Esophagus squamous epithelium (tissue), 5 donors: ENCODE measurements around the gene HHATL. TPM values are rescaled to one million over a fixed set of nuclear protein-coding genes. Genes with fewer than 3 reads are reported as not detected.

ENCODE experiments used
- DNase-seq: peaks from one replicate; lab custom pipeline; 2025; lab: John Stamatoyannopoulos, UW
- H3K27ac ChIP-seq, 4 donors: fragments of 200-600 bp; sonication (generic); one replicate each; pipeline ENCODE4 v1.5.1; 2016 to 2019; ENCODE audit warnings: mild to moderate bottlenecking in 1 of 4
- H3K27me3 ChIP-seq, 4 donors: fragments of 200-600 bp; sonication (generic); 1 replicate in 3 of 4; 2 replicates in 1 of 4; pipeline versions ENCODE4 v1.5.1 to v1.6.0; 2017 to 2021; ENCODE audit warnings: antibody characterized with exemption in 1 of 4
- H3K36me3 ChIP-seq, 3 donors: fragments of 200-600 bp; sonication (generic); one replicate each; pipeline ENCODE4 v1.5.1; 2016 to 2019
- H3K4me1 ChIP-seq, 3 donors: fragments of 200-600 bp; sonication (generic); one replicate each; pipeline ENCODE4 v1.5.1; 2017 to 2019
- H3K4me3 ChIP-seq, 4 donors: fragments of 200-600 bp; sonication (generic); 1 replicate in 3 of 4; 2 replicates in 1 of 4; pipeline ENCODE4 v1.5.1; 2016 to 2019; ENCODE audit warnings: mild to moderate bottlenecking in 2 of 4, moderate library complexity in 1 of 4
- H3K9me3 ChIP-seq, 3 donors: fragments of 200-600 bp; sonication (generic); one replicate each; pipeline ENCODE4 v1.5.1; 2016 to 2019
- POLR2A ChIP-seq, 4 donors: fragments of 450-650 bp; IDR thresholded peaks; one replicate each; pipeline ENCODE4 v1.6.1; 2017; ENCODE audit warnings: antibody characterized with exemption in 4 of 4, mild to moderate bottlenecking in 4 of 4, moderate library complexity in 3 of 4
- WGBS, 2 donors: methylation state at CpG; one replicate each; pipeline ENCODE4 v1.1.5; 2018; 5-methylcytosine and 5-hydroxymethylcytosine counted together
- intact Hi-C: fragments of 100-400 bp; cut with DNase I; formaldehyde crosslinking; loops from one replicate; pipeline ENCODE4 v1.15.0; 2022
- total RNA-seq, 4 donors: library from RNA; depleted of rRNA; stranded (reverse); fragments of >200 nt; gene quantifications; one replicate each; pipeline ENCODE4 v1.1.0, GENCODE V29; 2016
- TF ChIP-seq, protein P1 (sequence below), 6 experiments: fragments of 450-650 bp in 4 of 6; fragments of 200-600 bp in 2 of 6; sonication (generic) in 2 of 6; IDR thresholded peaks; one replicate each; pipeline ENCODE4 v1.5.1; 2016 to 2019; ENCODE audit warnings: antibody characterized with exemption in 6 of 6, mild to moderate bottlenecking in 4 of 6, moderate library complexity in 4 of 6
- donor health status: DM: yes; HTN: yes; CAD: no.

HHATL gene
- total RNA-seq, 4 donors from 2014 or later: not detected

- peaks cover 36 to 75% (median 52%) of the 10 kb centered on the region in 3 donors for H3K4me1 ChIP-seq
- no peaks in the 10 kb centered on the region for H3K9me3 ChIP-seq
- no peak for DNase-seq
- H3K36me3 ChIP-seq: peaks cover 0 to 26% (median 3%) of the 10 kb centered on the region in 3 donors
- peak within 1 kb of the TSS; percentile 84 to 96 (median 94) for H3K27ac ChIP-seq
- WGBS, 2 donors: 0% methylated on average over 3 of the region's 31 CpGs; no CpG with 5 or more reads in 1 of the 2 donors
- intact Hi-C loops: no loop called here
- no peak for TF ChIP-seq POLR2A (IDR thresholded peaks at IDR 0.05)
- TF ChIP-seq, protein P1, sequence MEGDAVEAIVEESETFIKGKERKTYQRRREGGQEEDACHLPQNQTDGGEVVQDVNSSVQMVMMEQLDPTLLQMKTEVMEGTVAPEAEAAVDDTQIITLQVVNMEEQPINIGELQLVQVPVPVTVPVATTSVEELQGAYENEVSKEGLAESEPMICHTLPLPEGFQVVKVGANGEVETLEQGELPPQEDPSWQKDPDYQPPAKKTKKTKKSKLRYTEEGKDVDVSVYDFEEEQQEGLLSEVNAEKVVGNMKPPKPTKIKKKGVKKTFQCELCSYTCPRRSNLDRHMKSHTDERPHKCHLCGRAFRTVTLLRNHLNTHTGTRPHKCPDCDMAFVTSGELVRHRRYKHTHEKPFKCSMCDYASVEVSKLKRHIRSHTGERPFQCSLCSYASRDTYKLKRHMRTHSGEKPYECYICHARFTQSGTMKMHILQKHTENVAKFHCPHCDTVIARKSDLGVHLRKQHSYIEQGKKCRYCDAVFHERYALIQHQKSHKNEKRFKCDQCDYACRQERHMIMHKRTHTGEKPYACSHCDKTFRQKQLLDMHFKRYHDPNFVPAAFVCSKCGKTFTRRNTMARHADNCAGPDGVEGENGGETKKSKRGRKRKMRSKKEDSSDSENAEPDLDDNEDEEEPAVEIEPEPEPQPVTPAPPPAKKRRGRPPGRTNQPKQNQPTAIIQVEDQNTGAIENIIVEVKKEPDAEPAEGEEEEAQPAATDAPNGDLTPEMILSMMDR (IDR thresholded peaks at IDR 0.05): no peak
- H3K4me3 ChIP-seq: peak within 1 kb of the TSS; percentile 67 to 86 (median 78)
- no peaks in the 10 kb centered on the region for H3K27me3 ChIP-seq
These were observed 48.9 kb downstream of the HHATL start, which contains the start of gene ZBTB47 for GRCh38 chr3:42653560-42654330. TSS of gene ZBTB47 (plus strand) at chr3:42653697. CDS start at chr3:42658356, 4,659 bp downstream.

GRCh38 chr3:42653303-42653559 lies 49.4 kb downstream of the HHATL start:
- Histone ChIP-seq H3K27ac (peak overlapping the region; percentile 84 to 96 (median 94)), H3K9me3 (no peaks in the 10 kb centered on the region), H3K36me3 (peaks cover 0 to 26% (median 0%) of the 10 kb centered on the region in 3 donors), H3K4me3 (peak overlapping the region; percentile 67 to 86 (median 78)), H3K27me3 (no peaks in the 10 kb centered on the region), H3K4me1 (peaks cover 36 to 71% (median 47%) of the 10 kb centered on the region in 3 donors)
- no peak for DNase-seq
- WGBS, 2 donors: 46% methylated on average over 2 of the region's 3 CpGs; no CpG with 5 or more reads in 1 of the 2 donors
- intact Hi-C loops: no loop called here
- TF ChIP-seq POLR2A (IDR thresholded peaks at IDR 0.05): no peak
- TF ChIP-seq, protein P1 (IDR thresholded peaks at IDR 0.05): no peak

GRCh38 chr3:42652611-42653302 lies 49.8 kb downstream of the HHATL start:
- no peaks in the 10 kb centered on the region for H3K27me3 ChIP-seq
- intact Hi-C loops: no loop called here
- no peaks in the 10 kb centered on the region for H3K9me3 ChIP-seq
- peak overlapping the region; percentile 67 to 86 (median 78) for H3K4me3 ChIP-seq
- no peak for DNase-seq
- H3K36me3 ChIP-seq: peaks cover 0 to 29% (median under 1%) of the 10 kb centered on the region in 3 donors
- TF ChIP-seq, protein P1 (IDR thresholded peaks at IDR 0.05): no peak
- TF ChIP-seq POLR2A (IDR thresholded peaks at IDR 0.05): peak in 3 of 4 donors; percentile 77 to 91 (median 77)
- H3K4me1 ChIP-seq: peaks cover 36 to 71% (median 46%) of the 10 kb centered on the region in 3 donors
- 7 to 11% methylated on average over 3 to 4 of the region's 7 CpGs for WGBS, 2 donors
- peak overlapping the region; percentile 84 to 96 (median 94) for H3K27ac ChIP-seq

GRCh38 chr3:42652251-42652610 lies 50.4 kb downstream of the HHATL start:
- Histone ChIP-seq H3K4me1 (peaks cover 36 to 68% (median 46%) of the 10 kb centered on the region in 3 donors), H3K9me3 (no peaks in the 10 kb centered on the region), H3K36me3 (peaks cover 0 to 34% (median 4%) of the 10 kb centered on the region in 3 donors), H3K27ac (peak overlapping the region; percentile 84 to 96 (median 94)), H3K27me3 (no peaks in the 10 kb centered on the region), H3K4me3 (peak overlapping the region in 3 of 4 donors; percentile 77 to 86 (median 80))
- WGBS, 2 donors: 20 to 67% methylated on average over 1 of the region's 1 CpG
- TF ChIP-seq, protein P1 (IDR thresholded peaks at IDR 0.05): no peak
- no peak for TF ChIP-seq POLR2A (IDR thresholded peaks at IDR 0.05)
- no peak for DNase-seq
- intact Hi-C loops: no loop called here
